HepG2 (cell line): ENCODE measurements around the gene NFKBIA. TPM values are rescaled to one million over a fixed set of nuclear protein-coding genes. Genes with fewer than 3 reads are reported as not detected.

ENCODE experiments used
- ARNT ChIP-seq: fragments of 450-650 bp; IDR thresholded peaks from 2 replicates; pipeline ENCODE4 v1.6.1; 2017
- GFI1 ChIP-seq: sonication (generic); formaldehyde crosslinking; IDR thresholded peaks from 2 replicates; pipeline ENCODE4 v1.5.0; 2020; ENCODE audit warnings: missing genetic modification reagents, mild to moderate bottlenecking, borderline replicate concordance
- HHEX ChIP-seq: IDR thresholded peaks from 2 replicates; pipeline ENCODE4 v1.6.1; 2016; ENCODE audit warnings: control low read depth
- KDM2A ChIP-seq: sonication (generic); formaldehyde crosslinking; IDR thresholded peaks from 2 replicates; pipeline ENCODE4 v1.4.0; 2020; ENCODE audit warnings: low read depth, missing genetic modification reagents, borderline replicate concordance
- MEIS2 ChIP-seq: sonication (generic); formaldehyde crosslinking; IDR thresholded peaks from 2 replicates; pipeline ENCODE4 v1.9.0; 2021; ENCODE audit warnings: mild to moderate bottlenecking, missing genetic modification reagents
- RARG ChIP-seq: sonication (generic); formaldehyde crosslinking; IDR thresholded peaks from 2 replicates; pipeline ENCODE4 v1.4.0; 2020; ENCODE audit warnings: low read depth, mild to moderate bottlenecking, missing genetic modification reagents
- REPIN1 ChIP-seq: sonication (generic); formaldehyde crosslinking; IDR thresholded peaks from 2 replicates; pipeline ENCODE4 v1.8.0; 2022; ENCODE audit warnings: missing genetic modification reagents, low read depth, mild to moderate bottlenecking, borderline replicate concordance
- REXO4 ChIP-seq: sonication (generic); formaldehyde crosslinking; IDR thresholded peaks from 2 replicates; pipeline ENCODE4 v1.8.0; 2022; ENCODE audit warnings: missing genetic modification reagents, mild to moderate bottlenecking, borderline replicate concordance
- SAP130 ChIP-seq: IDR thresholded peaks from 2 replicates; pipeline ENCODE4 v1.6.1; 2016; ENCODE audit warnings: low read depth
- ZNF160 ChIP-seq: sonication (generic); formaldehyde crosslinking; IDR thresholded peaks from 2 replicates; pipeline ENCODE4 v1.8.0; 2022; ENCODE audit warnings: mild to moderate bottlenecking, inconsistent platforms, missing genetic modification reagents
- ZNF274 ChIP-seq: sonication (generic); formaldehyde crosslinking; IDR thresholded peaks from 2 replicates; pipeline ENCODE4 v1.5.1; 2020; ENCODE audit warnings: mild to moderate bottlenecking, missing genetic modification reagents
- ZNF468 ChIP-seq: sonication (generic); formaldehyde crosslinking; IDR thresholded peaks from 2 replicates; pipeline ENCODE4 v1.8.0; 2022; ENCODE audit warnings: mild to moderate bottlenecking, moderate library complexity, missing genetic modification reagents
- ZNF558 ChIP-seq: sonication (generic); formaldehyde crosslinking; IDR thresholded peaks from 2 replicates; pipeline ENCODE4 v1.9.0; 2022; ENCODE audit warnings: mild to moderate bottlenecking, missing genetic modification reagents, borderline replicate concordance
- ZNF598 ChIP-seq: sonication (generic); formaldehyde crosslinking; IDR thresholded peaks from 2 replicates; pipeline ENCODE4 v1.5.1; 2020; ENCODE audit warnings: mild to moderate bottlenecking, missing genetic modification reagents, borderline replicate concordance
- ZNF781 ChIP-seq: sonication (generic); formaldehyde crosslinking; IDR thresholded peaks from 2 replicates; pipeline ENCODE4 v1.5.1; 2020; ENCODE audit warnings: borderline replicate concordance, mild to moderate bottlenecking, missing genetic modification reagents; ENCODE audit errors: not compliant biosample characterization
- polyA plus RNA-seq, 8 experiments: library from polyadenylated mRNA; depleted of rRNA in 3 of 8; stranded (reverse) in 7 of 8; unstranded in 1 of 8; fragments of >200 nt; fragmentation: Illumina TruSeq in 4 of 8; extraction: Trizol in 4 of 8; gene quantifications; 2 replicates each; pipeline versions ENCODE4 v1.2.1 to v1.2.3, GENCODE V29; 2011 to 2016; ENCODE audit warnings: low read depth in 4 of 8, missing spikeins in 1 of 8, mixed read lengths in 1 of 8; ENCODE audit not compliant: insufficient read depth in 1 of 8
- total RNA-seq, 5 experiments: library from RNA; depleted of rRNA; stranded (reverse); fragments of >200 nt; fragmentation: Illumina TruSeq; extraction: Trizol; gene quantifications; 2 replicates each; pipeline ENCODE4 v1.2.3, GENCODE V29; 2016; ENCODE audit warnings: low read depth in 1 of 5
- TF ChIP-seq, protein P1 (sequence below): IDR thresholded peaks from 2 replicates; pipeline ENCODE4 v1.6.1; 2016; ENCODE audit warnings: mild to moderate bottlenecking, missing biosample characterization, missing genetic modification reagents
- TF ChIP-seq, protein P2 (sequence below): sonication (generic); formaldehyde crosslinking; IDR thresholded peaks from 2 replicates; pipeline ENCODE4; 2020; ENCODE audit warnings: missing genetic modification reagents, mild to moderate bottlenecking, borderline replicate concordance
- TF ChIP-seq, protein P3 (sequence below): sonication (generic); formaldehyde crosslinking; IDR thresholded peaks from 2 replicates; pipeline ENCODE4 v1.4.0; 2020; ENCODE audit warnings: mild to moderate bottlenecking, missing genetic modification reagents
- TF ChIP-seq, protein P4 (sequence below): sonication (generic); formaldehyde crosslinking; IDR thresholded peaks from 2 replicates; pipeline ENCODE4 v1.4.0; 2020; ENCODE audit warnings: missing genetic modification reagents

The NFKBIA gene
- total and polyA plus RNA-seq, 2 of the 13 experiments (the other 11 are each of a cell fraction or from before 2014, with no cell fraction given), result 197 to 319 TPM

DNA sequence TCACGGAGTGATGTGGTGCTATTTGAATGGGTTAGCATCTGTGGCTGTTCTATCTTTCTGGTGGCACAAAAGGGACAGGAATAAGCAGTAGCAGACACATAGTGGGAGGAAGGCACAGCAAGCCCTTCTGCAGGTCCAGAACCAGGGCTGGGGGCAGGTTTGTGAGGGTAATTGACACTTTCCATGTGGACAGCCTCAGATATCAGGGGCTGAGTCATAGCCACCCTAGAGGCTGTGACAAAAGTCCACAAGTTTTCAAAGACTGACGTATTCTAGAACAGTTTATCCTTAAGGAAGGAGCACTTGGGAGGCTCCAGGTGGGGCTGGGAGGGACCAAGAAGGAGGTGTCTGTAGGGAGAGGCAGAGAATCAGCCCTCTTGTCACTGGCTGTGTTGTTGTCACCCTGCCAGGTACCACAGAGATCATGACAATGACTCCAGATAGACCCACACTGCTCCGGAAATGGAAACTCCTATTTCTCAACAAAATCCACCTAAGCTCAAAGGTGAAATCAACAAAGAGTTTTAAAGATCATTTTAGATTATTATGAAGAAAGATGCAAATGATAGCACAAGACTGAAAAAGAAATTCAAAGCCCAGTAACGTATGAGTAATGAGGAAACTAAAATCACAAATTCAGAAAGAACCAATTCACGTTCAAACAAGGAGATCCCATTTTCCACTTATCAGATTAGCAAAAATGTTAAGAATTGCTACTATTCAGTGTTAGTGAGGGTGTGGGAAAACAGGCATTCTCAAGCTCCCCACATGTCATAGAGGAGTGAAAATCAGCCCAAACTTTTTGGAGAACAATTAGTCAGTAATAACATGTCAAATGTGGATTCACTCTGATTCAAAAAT lies 48.3 kb downstream of the NFKBIA start (continued):
- no peak for TF ChIP-seq ZNF781
- no peak for TF ChIP-seq ZNF558 (CRISPR knock-in tag)
- TF ChIP-seq, protein P1, sequence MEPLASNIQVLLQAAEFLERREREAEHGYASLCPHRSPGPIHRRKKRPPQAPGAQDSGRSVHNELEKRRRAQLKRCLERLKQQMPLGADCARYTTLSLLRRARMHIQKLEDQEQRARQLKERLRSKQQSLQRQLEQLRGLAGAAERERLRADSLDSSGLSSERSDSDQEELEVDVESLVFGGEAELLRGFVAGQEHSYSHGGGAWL (CRISPR knock-in tag), result no peak; the same call in 1 of the 2 replicates
- TF ChIP-seq GFI1 (CRISPR knock-in tag), result peak; percentile 70; the same call in 1 of the 2 replicates
- TF ChIP-seq REPIN1 (CRISPR knock-in tag), result 0 out of 2 replicates have a peak, but pooled peaks have one; percentile 29
- TF ChIP-seq RARG, result no peak
- no peak for TF ChIP-seq ZNF274 (CRISPR knock-in tag)
- no peak for TF ChIP-seq ZNF468
- TF ChIP-seq HHEX (CRISPR knock-in tag), result peak; percentile 42; the same call in 1 of the 2 replicates
- TF ChIP-seq REXO4 (CRISPR knock-in tag), result no peak
- peak; percentile 85; the same call in 1 of the 2 replicates for TF ChIP-seq ZNF598
- TF ChIP-seq ZNF160, result peak; percentile 81; the same call in 1 of the 2 replicates
- TF ChIP-seq, protein P2, sequence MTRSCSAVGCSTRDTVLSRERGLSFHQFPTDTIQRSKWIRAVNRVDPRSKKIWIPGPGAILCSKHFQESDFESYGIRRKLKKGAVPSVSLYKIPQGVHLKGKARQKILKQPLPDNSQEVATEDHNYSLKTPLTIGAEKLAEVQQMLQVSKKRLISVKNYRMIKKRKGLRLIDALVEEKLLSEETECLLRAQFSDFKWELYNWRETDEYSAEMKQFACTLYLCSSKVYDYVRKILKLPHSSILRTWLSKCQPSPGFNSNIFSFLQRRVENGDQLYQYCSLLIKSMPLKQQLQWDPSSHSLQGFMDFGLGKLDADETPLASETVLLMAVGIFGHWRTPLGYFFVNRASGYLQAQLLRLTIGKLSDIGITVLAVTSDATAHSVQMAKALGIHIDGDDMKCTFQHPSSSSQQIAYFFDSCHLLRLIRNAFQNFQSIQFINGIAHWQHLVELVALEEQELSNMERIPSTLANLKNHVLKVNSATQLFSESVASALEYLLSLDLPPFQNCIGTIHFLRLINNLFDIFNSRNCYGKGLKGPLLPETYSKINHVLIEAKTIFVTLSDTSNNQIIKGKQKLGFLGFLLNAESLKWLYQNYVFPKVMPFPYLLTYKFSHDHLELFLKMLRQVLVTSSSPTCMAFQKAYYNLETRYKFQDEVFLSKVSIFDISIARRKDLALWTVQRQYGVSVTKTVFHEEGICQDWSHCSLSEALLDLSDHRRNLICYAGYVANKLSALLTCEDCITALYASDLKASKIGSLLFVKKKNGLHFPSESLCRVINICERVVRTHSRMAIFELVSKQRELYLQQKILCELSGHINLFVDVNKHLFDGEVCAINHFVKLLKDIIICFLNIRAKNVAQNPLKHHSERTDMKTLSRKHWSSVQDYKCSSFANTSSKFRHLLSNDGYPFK, result 0 out of 2 replicates have a peak, but pooled peaks have one; percentile 14
- TF ChIP-seq, protein P3, sequence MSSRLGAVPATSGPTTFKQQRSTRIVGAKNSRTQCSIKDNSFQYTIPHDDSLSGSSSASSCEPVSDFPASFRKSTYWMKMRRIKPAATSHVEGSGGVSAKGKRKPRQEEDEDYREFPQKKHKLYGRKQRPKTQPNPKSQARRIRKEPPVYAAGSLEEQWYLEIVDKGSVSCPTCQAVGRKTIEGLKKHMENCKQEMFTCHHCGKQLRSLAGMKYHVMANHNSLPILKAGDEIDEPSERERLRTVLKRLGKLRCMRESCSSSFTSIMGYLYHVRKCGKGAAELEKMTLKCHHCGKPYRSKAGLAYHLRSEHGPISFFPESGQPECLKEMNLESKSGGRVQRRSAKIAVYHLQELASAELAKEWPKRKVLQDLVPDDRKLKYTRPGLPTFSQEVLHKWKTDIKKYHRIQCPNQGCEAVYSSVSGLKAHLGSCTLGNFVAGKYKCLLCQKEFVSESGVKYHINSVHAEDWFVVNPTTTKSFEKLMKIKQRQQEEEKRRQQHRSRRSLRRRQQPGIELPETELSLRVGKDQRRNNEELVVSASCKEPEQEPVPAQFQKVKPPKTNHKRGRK, result no peak
- TF ChIP-seq SAP130 (CRISPR knock-in tag), result peak; percentile 88
- TF ChIP-seq ARNT, result no peak
- peak; percentile 93 for TF ChIP-seq MEIS2 (CRISPR knock-in tag)
- TF ChIP-seq, protein P4, sequence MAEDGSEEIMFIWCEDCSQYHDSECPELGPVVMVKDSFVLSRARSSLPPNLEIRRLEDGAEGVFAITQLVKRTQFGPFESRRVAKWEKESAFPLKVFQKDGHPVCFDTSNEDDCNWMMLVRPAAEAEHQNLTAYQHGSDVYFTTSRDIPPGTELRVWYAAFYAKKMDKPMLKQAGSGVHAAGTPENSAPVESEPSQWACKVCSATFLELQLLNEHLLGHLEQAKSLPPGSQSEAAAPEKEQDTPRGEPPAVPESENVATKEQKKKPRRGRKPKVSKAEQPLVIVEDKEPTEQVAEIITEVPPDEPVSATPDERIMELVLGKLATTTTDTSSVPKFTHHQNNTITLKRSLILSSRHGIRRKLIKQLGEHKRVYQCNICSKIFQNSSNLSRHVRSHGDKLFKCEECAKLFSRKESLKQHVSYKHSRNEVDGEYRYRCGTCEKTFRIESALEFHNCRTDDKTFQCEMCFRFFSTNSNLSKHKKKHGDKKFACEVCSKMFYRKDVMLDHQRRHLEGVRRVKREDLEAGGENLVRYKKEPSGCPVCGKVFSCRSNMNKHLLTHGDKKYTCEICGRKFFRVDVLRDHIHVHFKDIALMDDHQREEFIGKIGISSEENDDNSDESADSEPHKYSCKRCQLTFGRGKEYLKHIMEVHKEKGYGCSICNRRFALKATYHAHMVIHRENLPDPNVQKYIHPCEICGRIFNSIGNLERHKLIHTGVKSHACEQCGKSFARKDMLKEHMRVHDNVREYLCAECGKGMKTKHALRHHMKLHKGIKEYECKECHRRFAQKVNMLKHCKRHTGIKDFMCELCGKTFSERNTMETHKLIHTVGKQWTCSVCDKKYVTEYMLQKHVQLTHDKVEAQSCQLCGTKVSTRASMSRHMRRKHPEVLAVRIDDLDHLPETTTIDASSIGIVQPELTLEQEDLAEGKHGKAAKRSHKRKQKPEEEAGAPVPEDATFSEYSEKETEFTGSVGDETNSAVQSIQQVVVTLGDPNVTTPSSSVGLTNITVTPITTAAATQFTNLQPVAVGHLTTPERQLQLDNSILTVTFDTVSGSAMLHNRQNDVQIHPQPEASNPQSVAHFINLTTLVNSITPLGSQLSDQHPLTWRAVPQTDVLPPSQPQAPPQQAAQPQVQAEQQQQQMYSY (CRISPR knock-in tag), result no peak
- TF ChIP-seq KDM2A (CRISPR knock-in tag), result peak; percentile 33; the same call in 1 of the 2 replicates
